ENCODE measurements around the gene POLA1. TPM values are rescaled to one million over a fixed set of nuclear protein-coding genes. Genes with fewer than 3 reads are reported as not detected.

Gene POLA1
- total RNA-seq, 1 donor from 2014 or later = 11.1 TPM

- intact Hi-C loops (cut with DNase I) = no loop called here
- Histone ChIP-seq H3K27me3 (peaks cover 48% of the 10 kb centered on the region), H3K4me1 (peaks cover 9% of the 10 kb centered on the region), H3K36me3 (no peaks in the 10 kb centered on the region), H3K4me3 (no peak overlapping the region), H3K27ac (no peak overlapping the region), H3K9me3 (no peaks in the 10 kb centered on the region)
- ATAC-seq = no peak
- DNase-seq = no peak
- TF ChIP-seq CTCF (IDR thresholded peaks at IDR 0.05) = no peak
These were observed 311.3 kb downstream of the POLA1 start for GRCh38 chrX:25005034-25005381.

- no peak overlapping the region for H3K27ac ChIP-seq
- no peaks in the 10 kb centered on the region for H3K9me3 ChIP-seq
- no peak overlapping the region for H3K4me3 ChIP-seq
- H3K36me3 ChIP-seq = no peaks in the 10 kb centered on the region
- DNase-seq (no peak), ATAC-seq (no peak)
- TF ChIP-seq CTCF (IDR thresholded peaks at IDR 0.05) = no peak
- H3K27me3 ChIP-seq = peaks cover 51% of the 10 kb centered on the region
- H3K4me1 ChIP-seq = peaks cover 9% of the 10 kb centered on the region
- intact Hi-C loops (cut with DNase I) = no loop called here
These were observed 311.9 kb downstream of the POLA1 start for GRCh38 chrX:25005382-25006185.

- Histone ChIP-seq H3K36me3 (no peaks in the 10 kb centered on the region), H3K27ac (no peak overlapping the region), H3K27me3 (peaks cover 58% of the 10 kb centered on the region), H3K9me3 (no peaks in the 10 kb centered on the region), H3K4me3 (no peak overlapping the region), H3K4me1 (peaks cover 9% of the 10 kb centered on the region)
- no peak for DNase-seq
- ATAC-seq = no peak
- no peak for TF ChIP-seq CTCF (IDR thresholded peaks at IDR 0.05)
- intact Hi-C loops (cut with DNase I) = no loop called here
These were observed 312.9 kb downstream of the POLA1 start for GRCh38 chrX:25006586-25007058.

- H3K9me3 ChIP-seq = no peaks in the 10 kb centered on the region
- ATAC-seq = no peak
- DNase-seq = no peak
- H3K4me1 ChIP-seq = peaks cover 9% of the 10 kb centered on the region
- no peak overlapping the region for H3K27ac ChIP-seq
- H3K36me3 ChIP-seq = no peaks in the 10 kb centered on the region
- TF ChIP-seq CTCF (IDR thresholded peaks at IDR 0.05) = no peak
- no peak overlapping the region for H3K4me3 ChIP-seq
- intact Hi-C loops (cut with DNase I) = no loop called here
- peaks cover 65% of the 10 kb centered on the region for H3K27me3 ChIP-seq
These were observed 313.6 kb downstream of the POLA1 start for GRCh38 chrX:25007059-25008053.

GRCh38 chrX:25009407-25009806 is 315.7 kb downstream of the POLA1 start:
- ATAC-seq (no peak), DNase-seq (no peak)
- Histone ChIP-seq H3K9me3 (no peaks in the 10 kb centered on the region), H3K27ac (no peak overlapping the region), H3K36me3 (no peaks in the 10 kb centered on the region), H3K4me3 (no peak overlapping the region), H3K4me1 (peaks cover 12% of the 10 kb centered on the region), H3K27me3 (peaks cover 67% of the 10 kb centered on the region)
- no peak for TF ChIP-seq CTCF (IDR thresholded peaks at IDR 0.05)
- intact Hi-C loops (cut with DNase I) = no loop called here
